Osteoblast (primary cell): Measurements from ENCODE around the gene FAM120A. TPM values are rescaled to one million over a fixed set of nuclear protein-coding genes. Genes with fewer than 3 reads are reported as not detected.

ENCODE experiments used
- DNase-seq: peaks from one replicate; pipeline ENCODE4 v3.0.0; 2011; ENCODE audit warnings: low spot score, mixed read lengths; ENCODE audit not compliant: insufficient read length; ENCODE audit errors: missing footprints
- H2AFZ ChIP-seq: 2 replicates; pipeline ENCODE4 v1.6.0; 2011; ENCODE audit warnings: mild to moderate bottlenecking, low read length
- H3K27ac ChIP-seq: 2 replicates; pipeline ENCODE4 v1.5.1; 2011; ENCODE audit warnings: mild to moderate bottlenecking, low read depth, low read length, moderate library complexity
- H3K27me3 ChIP-seq: 2 replicates; pipeline ENCODE4 v1.6.0; 2012; ENCODE audit warnings: mild to moderate bottlenecking, control low read depth, inconsistent platforms, low read length, moderate library complexity; ENCODE audit not compliant: insufficient read depth
- H3K36me3 ChIP-seq: 2 replicates; pipeline ENCODE4 v1.5.1; 2011; ENCODE audit warnings: mild to moderate bottlenecking, low read length, control low read depth, moderate library complexity; ENCODE audit not compliant: insufficient read depth
- H3K4me1 ChIP-seq: 2 replicates; pipeline ENCODE4 v1.5.1; 2011; ENCODE audit warnings: mild to moderate bottlenecking, low read length, control low read depth, moderate library complexity; ENCODE audit not compliant: insufficient read depth
- H3K4me2 ChIP-seq: 2 replicates; pipeline ENCODE4 v1.6.0; 2011; ENCODE audit warnings: mild to moderate bottlenecking, low read length; ENCODE audit not compliant: insufficient read depth
- H3K4me3 ChIP-seq: fragments of 200-600 bp; sonication (generic); 3 replicates; pipeline ENCODE4 v1.5.1; 2012; ENCODE audit warnings: mild to moderate bottlenecking, low read length, inconsistent platforms; ENCODE audit not compliant: insufficient read depth
- H3K79me2 ChIP-seq: 2 replicates; pipeline ENCODE4 v1.6.0; 2012; ENCODE audit warnings: mild to moderate bottlenecking, low read length, control low read depth, inconsistent platforms; ENCODE audit not compliant: insufficient read depth
- H3K9me3 ChIP-seq: 2 replicates; pipeline ENCODE4 v1.5.1; 2011; ENCODE audit warnings: low read depth, low read length, control low read depth
- H4K20me1 ChIP-seq: 2 replicates; pipeline ENCODE4 v1.6.0; 2012; ENCODE audit warnings: mild to moderate bottlenecking, low read length, control low read depth; ENCODE audit not compliant: insufficient read depth
- CTCF ChIP-seq: IDR thresholded peaks from 2 replicates; pipeline ENCODE4 v1.5.1; 2011; ENCODE audit warnings: mild to moderate bottlenecking, low read depth, low read length, moderate library complexity; ENCODE audit errors: extremely low read depth
- total RNA-seq: library from RNA; depleted of rRNA; stranded (reverse); fragments of >200 nt; gene quantifications from 2 replicates; pipeline ENCODE4 v1.2.3, GENCODE V29; 2012

FAM120A gene
- total RNA-seq, 1 donor = 136 TPM

GRCh38 chr9:93416530-93417235 is 34.8 kb upstream of the FAM120A start:
- no peaks in the 10 kb centered on the region for H3K9me3 ChIP-seq
- no peaks in the 10 kb centered on the region for H3K79me2 ChIP-seq
- H3K27ac ChIP-seq = no peak overlapping the region
- H3K27me3 ChIP-seq = no peaks in the 10 kb centered on the region
- no peak overlapping the region for H3K4me2 ChIP-seq
- DNase-seq = no peak
- H3K4me1 ChIP-seq = no peaks in the 10 kb centered on the region
- TF ChIP-seq CTCF = no peak
- no peaks in the 10 kb centered on the region for H3K36me3 ChIP-seq
- no peak overlapping the region for H2AFZ ChIP-seq
- no peak overlapping the region for H3K4me3 ChIP-seq
- no peaks in the 10 kb centered on the region for H4K20me1 ChIP-seq

GRCh38 chr9:93417538-93417937 is 33.9 kb upstream of the FAM120A start:
- TF ChIP-seq CTCF = no peak

GRCh38 chr9:93419023-93419422 is 32.5 kb upstream of the FAM120A start:
- H3K4me1 ChIP-seq = no peaks in the 10 kb centered on the region
- H3K4me3 ChIP-seq = no peak overlapping the region
- no peaks in the 10 kb centered on the region for H3K9me3 ChIP-seq
- no peak overlapping the region for H3K27ac ChIP-seq
- no peaks in the 10 kb centered on the region for H4K20me1 ChIP-seq
- DNase-seq = no peak
- H3K4me2 ChIP-seq = no peak overlapping the region
- no peaks in the 10 kb centered on the region for H3K27me3 ChIP-seq
- no peak overlapping the region for H2AFZ ChIP-seq
- TF ChIP-seq CTCF = no peak
- H3K36me3 ChIP-seq = no peaks in the 10 kb centered on the region
- no peaks in the 10 kb centered on the region for H3K79me2 ChIP-seq

More at GRCh38 chr9:93417538-93417937, 33.9 kb upstream of the FAM120A start:
- DNase-seq = no peak
- no peaks in the 10 kb centered on the region for H3K9me3 ChIP-seq
- no peaks in the 10 kb centered on the region for H3K27me3 ChIP-seq
- H4K20me1 ChIP-seq = no peaks in the 10 kb centered on the region
- H3K27ac ChIP-seq = no peak overlapping the region
- H3K4me1 ChIP-seq = no peaks in the 10 kb centered on the region
- H3K4me3 ChIP-seq = no peak overlapping the region
- no peaks in the 10 kb centered on the region for H3K36me3 ChIP-seq
- H3K4me2 ChIP-seq = no peak overlapping the region
- no peak overlapping the region for H2AFZ ChIP-seq
- H3K79me2 ChIP-seq = no peaks in the 10 kb centered on the region

GRCh38 chr9:93422977-93423616 is 28.4 kb upstream of the FAM120A start:
- Histone ChIP-seq H4K20me1 (no peaks in the 10 kb centered on the region), H3K79me2 (no peaks in the 10 kb centered on the region), H2AFZ (no peak overlapping the region), H3K9me3 (no peaks in the 10 kb centered on the region), H3K4me1 (no peaks in the 10 kb centered on the region), H3K36me3 (no peaks in the 10 kb centered on the region), H3K27me3 (no peaks in the 10 kb centered on the region), H3K4me2 (no peak overlapping the region), H3K27ac (no peak overlapping the region), H3K4me3 (no peak overlapping the region)
- TF ChIP-seq CTCF = no peak
- no peak for DNase-seq
